Measurements from ENCODE around the gene KCNJ2. TPM values are rescaled to one million over a fixed set of nuclear protein-coding genes. Genes with fewer than 3 reads are reported as not detected.

KCNJ2 gene
- total RNA-seq, 1 experiment from 2014 or later = 0.70 TPM

DNA sequence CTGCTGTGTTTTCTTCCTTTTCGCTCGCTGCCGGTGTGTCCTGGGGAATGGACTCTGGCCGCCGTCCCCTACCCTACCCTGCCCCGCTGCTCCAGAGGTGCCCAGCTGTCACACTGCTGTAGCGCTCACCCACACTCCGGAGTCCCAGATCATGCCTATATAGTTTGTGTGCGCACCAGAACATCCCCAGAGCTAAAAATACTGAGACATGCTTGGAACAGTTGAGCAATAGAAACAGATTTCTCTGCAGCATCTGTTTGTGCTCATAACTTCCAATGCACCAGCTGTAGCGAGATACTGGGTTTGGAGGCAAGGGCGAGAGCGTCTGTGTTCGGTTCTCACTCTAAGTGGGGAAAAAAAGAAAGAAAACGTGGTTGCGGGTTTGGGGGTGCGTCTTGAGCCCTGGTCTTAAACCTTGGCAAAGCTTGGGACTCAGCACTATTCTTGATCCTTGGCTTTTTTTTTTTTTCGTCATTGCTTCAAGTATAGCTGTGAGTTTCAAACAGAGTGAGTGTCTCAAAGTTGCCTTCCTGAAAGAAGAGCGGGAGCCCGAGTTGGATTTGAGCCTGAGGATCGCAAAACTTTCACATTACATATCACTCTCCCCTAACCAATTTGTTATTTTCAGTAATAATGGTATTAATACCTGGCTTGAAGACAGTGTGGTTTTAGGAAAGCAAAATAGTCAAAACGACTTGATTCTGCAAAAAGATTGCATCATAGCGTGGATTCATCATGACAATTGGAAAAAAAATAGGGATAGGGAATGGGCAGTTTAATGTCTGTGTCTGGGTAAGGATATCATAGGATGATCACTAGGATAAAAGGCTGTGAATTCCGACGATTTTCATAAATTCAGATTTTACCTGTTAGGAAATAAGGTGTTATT lies 621 bp downstream of the KCNJ2 start:
- Mint-ChIP-seq H3K9me3 (ENCODE audit: unreplicated experiment) (no peaks in the 10 kb centered on the region), H3K27ac (ENCODE audit: unreplicated experiment) (no peak overlapping the region), H3K27me3 (ENCODE audit: insufficient read depth, unreplicated experiment) (peaks cover 16% of the 10 kb centered on the region), H3K4me1 (ENCODE audit: low read depth, unreplicated experiment) (no peaks in the 10 kb centered on the region), H3K36me3 (ENCODE audit: insufficient read depth, unreplicated experiment) (no peaks in the 10 kb centered on the region), H3K4me3 (ENCODE audit: unreplicated experiment) (peak overlapping the region; percentile 95)
- Histone ChIP-seq H3K4me1 (no peaks in the 10 kb centered on the region; the same call in 1 of the 2 replicates), H3K9me3 (no peaks in the 10 kb centered on the region), H3K27me3 (replicated peaks; ENCODE audit: control insufficient read depth, insufficient read depth, low read length) (peaks cover 6% of the 10 kb centered on the region; the same call in 1 of the 2 replicates), H3K4me3 (ENCODE audit: low read depth, low read length) (peak overlapping the region; percentile 43), H3K36me3 (ENCODE audit: control insufficient read depth, insufficient read depth, low read length) (no peaks in the 10 kb centered on the region)
- ChIA-PET CTCF (no interaction called here), POLR2A (no interaction called here)
- DNase-seq = no peak
- BruUV-seq (replicated peaks) = TSS peak; percentile 44
- TF ChIP-seq, protein P1, sequence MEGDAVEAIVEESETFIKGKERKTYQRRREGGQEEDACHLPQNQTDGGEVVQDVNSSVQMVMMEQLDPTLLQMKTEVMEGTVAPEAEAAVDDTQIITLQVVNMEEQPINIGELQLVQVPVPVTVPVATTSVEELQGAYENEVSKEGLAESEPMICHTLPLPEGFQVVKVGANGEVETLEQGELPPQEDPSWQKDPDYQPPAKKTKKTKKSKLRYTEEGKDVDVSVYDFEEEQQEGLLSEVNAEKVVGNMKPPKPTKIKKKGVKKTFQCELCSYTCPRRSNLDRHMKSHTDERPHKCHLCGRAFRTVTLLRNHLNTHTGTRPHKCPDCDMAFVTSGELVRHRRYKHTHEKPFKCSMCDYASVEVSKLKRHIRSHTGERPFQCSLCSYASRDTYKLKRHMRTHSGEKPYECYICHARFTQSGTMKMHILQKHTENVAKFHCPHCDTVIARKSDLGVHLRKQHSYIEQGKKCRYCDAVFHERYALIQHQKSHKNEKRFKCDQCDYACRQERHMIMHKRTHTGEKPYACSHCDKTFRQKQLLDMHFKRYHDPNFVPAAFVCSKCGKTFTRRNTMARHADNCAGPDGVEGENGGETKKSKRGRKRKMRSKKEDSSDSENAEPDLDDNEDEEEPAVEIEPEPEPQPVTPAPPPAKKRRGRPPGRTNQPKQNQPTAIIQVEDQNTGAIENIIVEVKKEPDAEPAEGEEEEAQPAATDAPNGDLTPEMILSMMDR (IDR thresholded peaks at IDR 0.05; ENCODE audit: insufficient read depth in 1 of 2, low read depth in 1 of 2, low read length in 1 of 2, severe bottlenecking in 1 of 2, unreplicated experiment in 1 of 2) = no peak
- intact Hi-C loops (cut with micrococcal nuclease; ENCODE audit: unreplicated experiment) = loop anchor here (1.0 to 10.0 kb wide), 5 partner anchors 69 to 601 kb away; no protein-coding TSS in a partner anchor

DNA sequence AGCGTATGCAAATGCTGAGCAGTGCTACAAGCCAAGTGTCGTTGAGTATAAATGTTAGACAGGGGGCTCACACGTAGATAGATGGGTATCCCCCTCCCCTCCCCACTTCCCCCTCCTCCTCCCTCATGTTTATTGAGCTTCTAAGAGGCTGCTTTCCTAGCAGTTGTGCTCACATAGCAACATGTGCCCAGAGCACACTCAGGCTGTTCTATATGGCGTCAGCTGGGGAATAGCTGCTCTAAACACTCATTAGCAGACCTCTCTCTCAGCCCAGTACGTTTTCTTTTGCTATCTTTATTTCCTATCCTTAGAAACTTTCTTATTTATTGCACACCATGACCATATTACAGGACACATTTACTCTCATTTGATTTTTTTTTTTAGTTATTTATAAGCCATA lies 1.8 kb downstream of the KCNJ2 start:
- TF ChIP-seq, protein P1 (IDR thresholded peaks at IDR 0.05; ENCODE audit: insufficient read depth in 1 of 2, low read depth in 1 of 2, low read length in 1 of 2, severe bottlenecking in 1 of 2, unreplicated experiment in 1 of 2) = no peak
- Mint-ChIP-seq H3K27me3 (ENCODE audit: insufficient read depth, unreplicated experiment) (peaks cover 14% of the 10 kb centered on the region), H3K9me3 (ENCODE audit: unreplicated experiment) (no peaks in the 10 kb centered on the region), H3K4me1 (ENCODE audit: low read depth, unreplicated experiment) (no peaks in the 10 kb centered on the region), H3K36me3 (ENCODE audit: insufficient read depth, unreplicated experiment) (no peaks in the 10 kb centered on the region), H3K4me3 (ENCODE audit: unreplicated experiment) (no peak overlapping the region), H3K27ac (ENCODE audit: unreplicated experiment) (no peak overlapping the region)
- ChIA-PET CTCF (no interaction called here), POLR2A (interaction anchor here (0.6 kb wide), 1 partner anchor 20 kb away, joined by 8 read pairs; no protein-coding TSS in a partner anchor)
- no peak for DNase-seq
- H3K27me3 ChIP-seq (replicated peaks; ENCODE audit: control insufficient read depth, insufficient read depth, low read length) = peaks cover 6% of the 10 kb centered on the region; the same call in 1 of the 2 replicates
- intact Hi-C loops (cut with micrococcal nuclease; ENCODE audit: unreplicated experiment) = no loop called here
- no peaks in the 10 kb centered on the region for H3K36me3 ChIP-seq (ENCODE audit: control insufficient read depth, insufficient read depth, low read length)
- no TSS peak for BruUV-seq (replicated peaks)
- H3K4me3 ChIP-seq (ENCODE audit: low read depth, low read length) = no peak overlapping the region
- no peaks in the 10 kb centered on the region; the same call in 1 of the 2 replicates for H3K4me1 ChIP-seq
- no peaks in the 10 kb centered on the region for H3K9me3 ChIP-seq

DNA sequence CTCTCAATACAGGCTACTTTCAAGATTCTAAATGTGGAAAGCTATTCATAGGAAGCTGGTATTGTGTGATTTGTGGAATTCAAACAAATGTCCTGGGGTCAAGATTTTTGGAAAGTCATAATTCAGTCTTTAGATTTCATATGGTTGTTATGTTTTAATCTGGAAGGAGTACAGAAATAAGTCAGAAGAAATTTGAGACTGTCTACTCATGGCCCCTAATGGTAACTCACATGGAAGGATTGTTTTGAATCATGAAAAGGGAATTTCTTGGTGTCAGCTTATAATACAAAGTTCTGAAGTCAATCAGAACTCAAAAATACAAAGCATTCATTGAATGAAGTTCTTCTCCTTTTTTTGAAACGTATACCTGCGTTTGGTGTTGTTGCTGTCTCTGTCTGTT lies 3.1 kb downstream of the KCNJ2 start:
- no peak overlapping the region for H3K27ac Mint-ChIP-seq (ENCODE audit: unreplicated experiment)
- H3K9me3 Mint-ChIP-seq (ENCODE audit: unreplicated experiment) = no peaks in the 10 kb centered on the region
- BruUV-seq (replicated peaks) = no TSS peak
- ChIA-PET POLR2A (no interaction called here), CTCF (interaction anchor here (0.7 kb wide), 1 partner anchor 458 kb away, joined by 3 read pairs; no protein-coding TSS in a partner anchor)
- Histone ChIP-seq H3K4me1 (no peaks in the 10 kb centered on the region; the same call in 1 of the 2 replicates), H3K9me3 (no peaks in the 10 kb centered on the region), H3K36me3 (ENCODE audit: control insufficient read depth, insufficient read depth, low read length) (no peaks in the 10 kb centered on the region), H3K27me3 (replicated peaks; ENCODE audit: control insufficient read depth, insufficient read depth, low read length) (peaks cover 6% of the 10 kb centered on the region; the same call in 1 of the 2 replicates), H3K4me3 (ENCODE audit: low read depth, low read length) (no peak overlapping the region)
- intact Hi-C loops (cut with micrococcal nuclease; ENCODE audit: unreplicated experiment) = no loop called here
- H3K4me1 Mint-ChIP-seq (ENCODE audit: low read depth, unreplicated experiment) = no peaks in the 10 kb centered on the region
- peaks cover 14% of the 10 kb centered on the region for H3K27me3 Mint-ChIP-seq (ENCODE audit: insufficient read depth, unreplicated experiment)
- H3K4me3 Mint-ChIP-seq (ENCODE audit: unreplicated experiment) = no peak overlapping the region
- no peak for DNase-seq
- TF ChIP-seq, protein P1 (IDR thresholded peaks at IDR 0.05; ENCODE audit: insufficient read depth in 1 of 2, low read depth in 1 of 2, low read length in 1 of 2, severe bottlenecking in 1 of 2, unreplicated experiment in 1 of 2) = no peak
- no peaks in the 10 kb centered on the region for H3K36me3 Mint-ChIP-seq (ENCODE audit: insufficient read depth, unreplicated experiment)
